SW 1271 (cell line): Measurements from ENCODE around the gene UVSSA.
"Not testable (repeated sequence)": the region's sequence is repeated elsewhere in the genome, so short reads cannot be mapped to it uniquely, and the experiment has no call there.

Experiments
- DNase-seq, 2 experiments: peaks; one replicate each; lab custom pipeline; 2025; lab: John Stamatoyannopoulos, UW

The UVSSA gene

GRCh38 chr4:1443688-1444172 is 96.7 kb downstream of the UVSSA start:
- not testable (repeated sequence) for DNase-seq
